ENCODE data around the gene GABRD.

Gene GABRD

DNA sequence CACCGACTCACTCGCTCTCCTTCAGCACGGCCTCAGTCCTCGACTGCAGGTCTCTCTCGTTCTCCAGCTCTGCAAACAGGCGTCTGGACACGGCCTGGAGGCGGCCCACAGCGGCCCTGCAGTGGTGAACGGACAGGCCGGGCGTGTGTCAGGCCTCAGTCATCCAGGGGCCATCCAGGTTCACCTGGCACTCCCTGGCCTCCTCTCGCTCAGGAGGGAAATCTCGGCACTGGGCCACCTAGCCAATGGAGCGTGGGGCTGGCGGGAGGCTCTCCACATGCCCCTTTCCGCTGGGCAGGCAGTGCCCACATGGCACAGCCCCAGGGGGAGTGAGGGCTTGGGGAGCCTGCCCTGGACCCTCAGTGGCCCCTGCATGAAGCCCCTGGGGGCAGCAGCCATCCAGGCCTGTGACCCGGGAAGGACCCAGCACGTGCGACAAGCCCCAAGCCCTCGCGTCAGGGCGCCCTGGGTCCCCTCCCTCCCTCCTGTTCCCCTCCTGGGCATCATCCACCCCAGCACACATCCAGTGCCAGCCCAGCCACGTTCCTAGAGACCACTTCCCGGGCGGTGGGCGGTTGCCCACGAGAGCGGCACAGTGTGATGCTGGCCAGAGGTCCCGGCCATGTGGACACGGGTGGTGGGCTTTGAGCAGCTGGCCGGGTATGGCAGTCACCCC, 33.6 kb upstream of the GABRD start:
- DNase-seq (ENCODE audit: low read depth), result no peak

DNA sequence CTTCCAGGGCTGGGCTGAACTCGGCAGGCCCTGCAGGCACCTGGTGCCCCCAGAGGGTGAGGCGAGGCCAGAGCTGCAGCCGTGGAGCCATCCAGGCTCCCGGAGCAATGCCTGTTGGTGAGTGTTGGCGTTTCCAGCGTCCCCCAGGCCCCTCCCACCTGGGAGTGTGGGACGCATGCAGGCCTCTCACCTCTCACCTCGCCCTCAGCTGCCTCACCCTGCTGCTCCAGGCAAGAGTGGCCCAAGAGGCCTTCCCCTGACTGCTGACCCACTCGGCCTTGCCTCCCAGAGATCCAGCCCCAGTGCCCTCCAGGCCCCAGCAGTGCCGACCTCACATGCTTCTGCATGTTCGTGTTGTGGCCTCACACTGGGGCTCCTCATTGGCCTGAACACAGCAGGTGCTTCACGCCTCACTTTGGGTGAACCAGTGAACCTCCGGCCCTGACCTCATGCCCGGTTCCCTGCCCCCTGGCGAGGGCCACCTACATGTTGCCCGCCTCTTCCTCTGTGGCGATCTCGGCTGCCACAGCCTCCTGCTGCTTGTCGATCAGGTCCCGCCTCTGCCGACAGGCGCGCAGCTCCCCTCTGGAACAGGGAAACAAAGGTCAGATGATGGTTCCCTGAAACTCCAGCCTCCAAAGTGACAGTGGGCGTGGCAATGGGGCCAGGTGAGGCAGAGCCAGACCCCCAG, 32.5 kb upstream of the GABRD start:
- no peak for DNase-seq (ENCODE audit: low read depth)

DNA sequence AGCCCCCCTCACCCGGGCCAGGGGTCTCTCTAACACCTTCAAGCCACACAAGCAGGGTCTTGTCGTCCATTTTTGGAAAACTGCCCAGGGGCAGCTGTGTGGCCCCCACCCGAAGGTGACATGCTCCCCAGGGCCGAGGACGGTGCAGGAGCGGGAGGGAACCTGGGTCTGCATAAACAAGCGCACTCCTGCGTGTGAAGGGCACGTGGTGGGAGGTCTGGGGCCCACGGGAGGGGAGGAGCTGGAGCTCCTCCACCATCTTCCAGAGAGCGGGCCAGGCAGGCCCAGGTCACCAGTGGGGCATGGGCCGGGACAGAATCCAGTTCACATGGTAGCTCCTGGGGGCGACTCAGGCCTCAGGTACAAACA, 32.0 kb upstream of the GABRD start:
- no peak for DNase-seq (ENCODE audit: low read depth)

DNA sequence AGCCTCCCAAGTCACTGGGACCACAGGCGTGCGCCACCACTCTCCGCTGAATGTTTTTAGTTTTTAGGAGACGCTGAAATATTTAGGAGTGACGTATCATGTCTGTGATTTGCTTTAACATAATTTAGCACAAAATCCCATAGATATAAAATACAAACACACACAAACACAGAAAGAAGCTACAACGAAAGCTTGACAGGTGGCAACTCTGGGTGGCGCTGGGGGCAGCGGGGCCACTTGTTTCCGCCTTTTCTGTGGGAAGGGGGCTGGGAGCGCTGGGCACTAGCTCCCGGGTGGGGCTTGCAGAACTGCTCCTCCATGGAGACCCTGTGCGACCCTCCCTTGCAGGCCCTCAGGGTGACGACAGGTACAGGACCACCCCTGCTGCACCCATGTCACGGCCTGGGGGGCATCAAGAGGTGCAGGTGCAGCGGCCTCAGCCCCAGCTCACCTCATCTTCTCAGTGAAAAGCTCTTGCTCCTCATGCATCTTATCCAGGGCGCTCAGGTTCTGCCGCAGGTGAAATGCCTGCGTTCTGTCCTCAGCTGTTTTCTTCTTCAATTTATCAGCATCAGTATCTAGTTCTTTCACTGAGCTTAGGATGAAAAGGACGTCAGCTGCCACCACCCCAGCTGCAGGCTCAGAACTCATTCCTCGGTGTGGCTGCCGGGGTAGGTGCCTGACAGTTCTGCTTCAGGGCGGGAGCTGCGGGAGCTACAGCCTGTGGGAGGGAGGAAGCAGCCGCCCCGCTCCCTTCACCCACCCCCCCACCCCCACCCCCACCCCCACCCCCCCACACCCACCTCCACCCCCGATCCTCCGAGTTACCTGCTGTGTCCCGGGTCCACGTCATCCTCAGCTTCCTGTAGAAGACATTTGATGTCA, 30.8 kb upstream of the GABRD start:
- DNase-seq (ENCODE audit: low read depth), result no peak

DNA sequence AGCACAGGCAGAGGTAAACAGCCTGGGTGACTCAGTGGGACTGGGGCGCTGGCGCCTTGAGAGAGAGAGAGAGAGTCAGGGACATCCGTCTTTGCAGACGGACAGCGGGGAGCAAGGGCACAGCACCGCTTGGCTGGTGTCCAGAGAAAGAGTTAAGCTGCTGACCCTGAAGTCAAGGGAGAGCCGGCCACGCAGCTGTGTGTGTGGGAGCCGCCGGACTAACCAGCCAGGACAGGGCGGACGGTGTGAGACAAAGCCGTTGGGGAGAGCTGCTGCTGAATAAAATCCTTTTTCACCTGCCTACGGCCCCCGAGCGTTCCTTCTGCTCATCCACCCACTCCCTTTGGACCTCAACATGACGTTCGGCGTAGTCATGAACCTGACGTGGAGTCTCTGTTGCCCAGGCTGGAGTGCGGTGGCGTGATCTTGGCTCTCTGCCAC, 30.0 kb upstream of the GABRD start:
- no peak for DNase-seq (ENCODE audit: low read depth)

DNA sequence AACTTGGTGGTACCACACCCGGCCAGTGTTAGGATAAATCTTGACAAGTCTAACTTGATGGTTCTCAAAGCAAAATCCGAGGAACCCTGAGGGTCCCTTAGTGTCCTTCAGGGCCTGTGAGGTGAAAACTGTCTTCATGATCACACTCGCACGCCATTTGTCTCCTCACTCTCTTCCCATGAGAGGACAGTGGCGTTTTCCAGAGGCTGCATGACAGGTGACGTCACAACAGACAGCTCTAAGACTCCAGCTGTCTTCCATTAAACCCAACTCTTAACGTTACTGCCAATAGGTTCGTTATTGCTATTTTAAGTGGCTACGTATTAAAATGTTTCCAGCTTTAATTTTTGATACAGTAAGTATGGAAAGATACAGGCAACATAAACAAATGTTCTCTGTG, 29.4 kb upstream of the GABRD start:
- DNase-seq (ENCODE audit: low read depth), result peak; percentile 23

DNA sequence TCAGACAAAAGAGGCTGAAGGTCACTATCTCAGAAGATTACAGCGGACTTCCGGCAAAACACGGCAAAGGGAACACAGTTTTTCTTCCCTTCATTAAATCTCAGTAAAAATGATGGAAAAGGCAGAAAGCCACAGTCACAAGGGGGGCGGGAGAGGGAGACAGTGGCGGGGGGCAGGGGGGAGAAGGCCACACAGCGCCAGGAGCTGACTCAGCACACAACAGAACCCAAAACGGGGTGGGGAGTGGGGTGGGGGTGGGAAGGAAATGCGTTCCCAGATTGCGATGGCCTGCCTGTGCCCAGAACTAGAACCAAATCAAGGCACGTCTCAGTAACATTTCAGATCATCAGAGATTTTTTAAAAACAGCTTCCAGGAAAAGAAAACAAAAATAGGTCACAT, 28.9 kb upstream of the GABRD start:
- no peak for DNase-seq (ENCODE audit: low read depth)

DNA sequence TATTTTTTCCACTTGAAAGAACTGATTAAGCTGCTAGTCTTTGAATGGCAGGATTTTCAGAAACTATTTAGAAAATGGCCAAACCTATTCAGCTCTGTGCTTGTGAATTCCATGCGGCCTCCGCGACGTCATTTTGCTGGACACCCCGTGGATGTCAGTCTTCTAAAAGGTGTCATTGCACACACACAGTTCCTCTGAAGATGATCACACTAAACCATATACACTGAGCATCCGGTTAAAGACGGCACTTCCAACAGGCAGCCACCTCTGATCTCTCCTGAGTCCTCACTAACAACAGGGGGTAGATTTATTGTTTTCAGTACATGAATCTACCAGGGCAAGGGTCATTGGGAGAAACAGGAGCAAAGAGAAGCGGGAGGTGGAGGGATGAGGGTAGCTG, 24.6 kb upstream of the GABRD start:
- DNase-seq (ENCODE audit: low read depth), result no peak

DNA sequence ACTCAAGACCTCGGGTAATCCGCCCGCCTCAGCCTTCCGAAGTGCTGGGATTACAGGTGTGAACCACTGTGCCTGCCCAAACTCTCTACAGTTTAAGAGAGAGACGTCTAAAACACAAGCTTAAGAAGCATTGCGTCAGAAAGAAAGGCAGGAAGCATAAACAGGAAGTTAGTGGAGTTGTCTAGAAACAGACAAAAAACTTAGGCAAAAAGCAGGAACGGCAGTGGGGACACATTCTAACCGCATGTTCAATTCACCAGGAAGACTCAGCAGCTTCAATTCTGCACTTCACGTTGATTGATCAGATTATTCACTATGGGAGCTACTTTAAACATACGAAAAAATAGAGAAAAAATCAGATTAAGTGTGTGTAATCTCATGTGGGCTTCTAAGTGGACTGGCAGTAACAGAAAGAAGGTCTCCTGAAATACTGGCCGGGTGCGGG, 22.9 kb upstream of the GABRD start:
- DNase-seq (ENCODE audit: low read depth), result no peak

DNA sequence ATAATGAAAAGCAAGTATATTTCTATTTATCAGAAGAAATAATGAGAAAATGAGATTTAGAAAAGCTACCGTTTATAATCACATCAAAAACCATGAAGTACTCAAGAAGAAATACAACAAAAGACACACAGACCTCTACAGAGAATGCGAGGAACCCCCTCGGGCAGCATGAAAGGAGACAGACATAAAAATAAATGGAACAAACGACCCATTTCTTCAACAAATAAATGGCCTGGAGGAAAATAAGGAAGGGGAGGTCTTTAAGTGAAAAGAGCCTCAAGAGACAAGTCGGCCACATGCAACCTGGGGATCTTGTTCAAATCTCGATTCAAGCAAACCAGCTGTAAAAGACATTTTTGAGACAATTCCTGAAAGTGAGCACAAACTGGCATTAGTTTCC, 21.6 kb upstream of the GABRD start:
- DNase-seq (ENCODE audit: low read depth), result no peak

DNA sequence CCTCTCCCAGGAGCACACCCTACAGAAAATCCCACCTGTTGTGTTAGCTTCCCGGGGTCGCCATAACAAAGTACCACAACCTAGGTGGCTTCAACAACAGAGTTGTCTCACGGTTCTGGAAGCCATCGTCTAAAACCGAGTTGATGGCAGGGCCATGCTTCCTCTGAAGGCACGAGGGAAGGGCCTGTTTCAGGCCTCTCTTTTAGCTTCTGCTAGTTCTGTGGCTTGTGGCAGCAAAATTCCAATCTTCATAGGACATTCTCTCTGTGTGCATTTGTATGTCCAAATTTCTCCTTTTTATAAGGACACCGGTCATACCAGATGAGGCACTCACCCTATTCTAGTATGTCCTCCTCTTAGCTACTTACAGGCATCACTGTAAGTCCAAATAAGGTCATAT, 18.7 kb upstream of the GABRD start:
- no peak for DNase-seq (ENCODE audit: low read depth)

DNA sequence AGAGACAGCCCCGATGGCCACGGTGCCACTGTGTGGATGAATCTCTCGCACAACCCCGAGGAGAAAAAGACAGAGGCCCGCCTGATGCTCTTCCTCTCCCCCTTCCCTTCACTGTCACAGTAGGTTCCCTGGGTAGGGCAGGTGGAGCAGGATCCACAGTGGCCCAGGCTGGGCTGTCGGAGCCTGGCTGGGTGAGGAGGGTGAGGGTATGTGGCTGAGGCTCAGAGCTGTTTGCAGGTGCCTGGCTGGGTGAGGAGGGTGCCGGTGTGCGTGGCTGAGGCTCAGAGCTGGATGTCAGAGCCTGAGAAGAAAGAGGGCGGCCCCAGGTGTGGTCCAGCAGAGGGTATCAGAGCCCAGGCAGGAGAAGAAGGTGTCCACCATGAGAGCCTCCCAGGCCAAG, 18.3 kb upstream of the GABRD start:
- DNase-seq (ENCODE audit: low read depth), result no peak

DNA sequence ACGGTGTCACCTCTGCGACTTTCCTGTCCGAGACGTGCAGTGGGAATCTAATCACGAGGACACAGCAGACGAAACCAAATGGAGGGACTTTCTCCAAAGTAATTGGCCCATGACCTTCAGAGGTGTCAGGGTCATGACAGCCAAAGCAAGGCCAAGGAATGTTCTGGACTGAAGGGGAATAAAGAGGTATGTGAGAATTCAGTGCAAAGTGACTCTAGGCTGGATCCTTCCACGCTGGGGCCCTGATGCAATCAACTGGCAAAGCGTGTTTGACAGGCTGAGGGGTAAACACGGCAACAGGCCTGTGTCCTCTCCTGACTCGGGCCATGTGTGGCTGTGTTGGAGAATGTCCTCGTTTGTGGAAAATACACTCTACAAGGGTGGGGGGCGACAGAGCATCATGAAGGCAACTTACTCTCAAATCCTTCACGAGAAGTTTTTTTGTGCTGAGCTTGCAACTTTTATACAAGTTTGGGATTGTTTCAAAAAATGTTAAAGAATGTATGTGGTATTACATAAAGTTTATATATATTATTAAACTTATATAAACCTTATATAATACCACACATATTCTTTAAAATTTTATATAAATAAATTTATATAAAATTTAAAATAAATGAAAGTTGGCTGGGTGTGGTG, 17.3 kb upstream of the GABRD start:
- no peak for DNase-seq (ENCODE audit: low read depth)

DNA sequence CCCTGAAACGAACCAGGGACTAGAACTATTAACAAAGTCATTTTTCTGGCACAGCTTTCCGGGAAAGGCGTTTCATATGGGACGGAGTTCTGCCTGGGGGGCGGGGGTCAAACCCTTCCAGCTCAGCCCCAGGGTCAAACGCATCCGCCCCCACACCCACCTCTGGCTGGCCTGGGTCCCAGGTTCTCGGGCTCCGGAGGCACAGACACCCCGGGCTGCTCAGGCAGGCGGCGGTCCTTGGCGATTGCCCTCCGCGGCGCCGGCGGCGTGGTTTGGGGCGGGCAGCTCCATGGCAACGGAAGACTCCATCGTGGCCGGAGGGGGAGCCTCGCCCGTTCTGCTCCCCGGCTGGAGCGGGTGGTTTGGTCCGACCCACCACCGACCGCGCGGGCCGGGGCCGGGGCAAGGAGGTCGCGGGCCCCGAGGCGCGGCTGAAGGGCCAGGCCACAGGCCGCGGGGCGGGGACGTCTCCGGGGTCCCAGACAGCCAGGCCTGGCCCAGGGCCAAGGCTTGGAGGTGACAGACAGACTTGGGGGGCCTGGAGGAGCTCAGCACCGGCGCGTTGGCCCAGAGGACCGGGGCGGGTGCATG, 15.5 kb upstream of the GABRD start, which contains the start of gene CFAP74:
Gene CFAP74, minus strand, starts transcription at position 246 of the 591 bp plus-strand sequence. CDS start 12,830 bp downstream, outside the sequence.
- no peak for DNase-seq (ENCODE audit: low read depth)

DNA sequence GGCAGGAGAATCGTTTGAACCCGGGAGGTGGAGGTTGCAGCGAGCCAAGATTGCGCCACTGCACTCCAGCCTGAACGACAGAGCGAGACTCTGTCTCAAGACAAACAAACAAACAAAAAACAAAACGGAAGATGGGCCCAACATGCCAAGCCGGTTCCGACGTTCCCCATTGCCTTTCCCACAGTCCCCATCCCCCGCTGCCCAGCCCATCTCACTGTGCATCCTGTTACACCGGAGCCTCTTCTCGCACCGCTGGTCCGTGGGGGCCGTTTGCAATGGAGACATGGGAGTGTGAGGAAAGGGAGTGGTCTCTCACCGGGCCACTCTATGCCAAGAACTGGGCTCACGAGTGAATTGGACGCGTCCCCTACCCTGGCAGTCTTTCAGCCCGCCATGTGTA, 14.3 kb upstream of the GABRD start:
- no peak for DNase-seq (ENCODE audit: low read depth)

DNA sequence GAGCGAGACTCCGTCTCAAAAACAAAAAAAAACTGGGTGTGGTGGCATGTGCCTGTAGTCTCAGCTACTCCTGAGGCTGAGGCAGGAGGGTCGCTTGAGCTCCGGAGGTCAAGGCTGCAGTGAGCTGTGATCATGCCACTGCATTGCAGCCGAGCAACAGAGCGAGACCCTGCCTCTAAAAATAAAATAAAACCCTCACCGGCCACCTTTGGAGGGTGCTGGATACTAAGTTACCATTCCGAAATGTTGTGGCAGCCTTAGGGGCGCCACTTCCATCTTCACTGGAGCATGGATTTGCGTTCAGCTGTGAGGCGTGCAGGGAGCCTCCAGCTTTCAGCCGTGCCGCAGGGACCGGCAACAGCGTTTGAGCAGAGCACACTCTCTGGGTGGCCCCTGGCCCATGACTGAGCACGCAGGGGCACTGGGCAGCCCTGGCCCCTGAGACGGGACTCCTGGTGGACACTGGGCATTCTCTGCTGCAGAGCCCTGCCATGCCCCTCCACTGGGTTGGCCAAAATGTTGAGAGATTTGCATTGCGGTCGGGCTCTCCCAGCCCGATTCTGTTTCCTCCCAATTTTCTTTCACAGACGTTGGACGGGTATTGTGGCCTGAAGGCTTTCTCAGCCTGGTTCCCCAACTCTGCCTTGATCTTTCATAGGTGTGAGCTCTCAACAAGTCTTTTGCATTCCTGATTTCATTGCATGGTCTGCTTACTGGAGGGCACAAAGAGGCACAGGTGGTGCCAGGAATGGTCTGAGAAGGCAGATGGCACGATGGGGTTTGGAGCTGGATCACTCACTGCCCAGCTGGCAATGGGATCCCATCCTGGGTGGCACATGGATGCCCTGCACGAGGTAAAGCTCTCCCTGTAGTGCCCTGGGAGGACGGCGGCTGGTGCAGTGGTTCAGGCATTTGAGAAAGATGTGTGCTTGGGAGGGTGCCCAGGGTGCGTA, 9.8 kb upstream of the GABRD start:
- DNase-seq (ENCODE audit: low read depth), result no peak

DNA sequence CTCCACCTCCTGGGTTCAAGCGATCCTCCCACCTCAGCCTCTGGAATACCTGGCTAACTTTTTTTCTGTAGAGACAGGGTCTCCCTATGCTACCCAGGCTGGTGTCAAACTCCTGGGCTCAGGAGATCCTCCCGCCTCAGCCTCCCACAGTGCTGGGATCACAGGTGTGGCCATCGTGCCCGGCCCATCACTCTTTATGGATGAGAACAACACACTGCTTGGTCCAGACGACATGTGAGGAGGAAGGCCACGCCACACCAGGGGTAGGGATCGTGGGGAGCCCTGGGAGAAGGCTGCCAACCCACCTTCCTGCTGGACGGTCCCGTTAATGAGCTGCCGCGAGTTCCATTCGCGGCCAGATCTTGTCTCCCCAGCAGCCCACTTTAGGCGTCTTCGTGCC, 5.0 kb upstream of the GABRD start:
- DNase-seq (ENCODE audit: low read depth), result no peak

DNA sequence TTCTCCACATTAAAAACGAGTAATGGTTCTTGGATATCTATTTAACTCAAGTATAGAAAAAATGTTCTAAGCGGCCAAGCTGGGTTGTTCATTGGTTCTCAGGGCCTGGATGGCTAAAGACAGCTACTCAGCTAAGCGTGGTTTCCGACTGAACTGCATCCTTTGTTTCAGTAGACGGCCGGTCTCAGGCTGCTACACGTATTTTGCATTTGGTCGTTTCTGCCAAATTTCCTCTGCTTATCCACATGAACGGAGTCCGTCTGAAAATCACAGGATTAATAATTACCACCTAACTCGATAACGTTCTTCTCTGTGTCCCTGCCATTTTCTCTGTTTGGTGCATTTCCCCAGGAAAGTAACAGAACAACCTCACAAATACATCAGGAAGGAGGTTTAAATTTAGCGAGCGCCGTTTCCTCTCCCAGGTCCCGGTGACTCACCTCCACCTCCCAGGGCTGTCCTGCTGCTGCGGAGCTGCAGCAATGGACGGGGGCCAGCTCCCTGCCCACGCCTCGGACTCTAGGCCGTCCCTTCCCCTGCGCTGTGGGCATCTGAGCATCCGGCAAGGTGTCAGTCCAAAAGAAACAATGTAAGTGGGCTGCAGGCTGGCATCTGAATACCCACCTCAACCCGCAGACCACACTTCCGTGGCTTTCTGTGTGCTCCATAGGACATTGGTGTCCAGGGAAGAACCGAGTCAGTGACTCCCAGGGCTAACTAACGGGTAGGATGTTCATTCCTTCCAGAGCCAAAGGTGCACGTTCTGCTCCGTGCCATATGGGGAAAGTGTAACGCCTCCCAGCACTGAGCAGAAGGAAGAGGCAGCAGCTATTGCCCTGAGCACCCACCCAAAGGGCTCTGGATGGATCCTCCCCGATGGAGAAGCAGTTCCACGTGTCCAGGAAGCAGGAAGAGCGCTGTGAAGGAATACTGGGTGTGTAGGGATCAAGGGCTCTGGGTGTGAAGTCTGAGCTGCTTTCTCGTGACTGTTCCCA, 4.1 kb upstream of the GABRD start:
- no peak for DNase-seq (ENCODE audit: low read depth)

DNA sequence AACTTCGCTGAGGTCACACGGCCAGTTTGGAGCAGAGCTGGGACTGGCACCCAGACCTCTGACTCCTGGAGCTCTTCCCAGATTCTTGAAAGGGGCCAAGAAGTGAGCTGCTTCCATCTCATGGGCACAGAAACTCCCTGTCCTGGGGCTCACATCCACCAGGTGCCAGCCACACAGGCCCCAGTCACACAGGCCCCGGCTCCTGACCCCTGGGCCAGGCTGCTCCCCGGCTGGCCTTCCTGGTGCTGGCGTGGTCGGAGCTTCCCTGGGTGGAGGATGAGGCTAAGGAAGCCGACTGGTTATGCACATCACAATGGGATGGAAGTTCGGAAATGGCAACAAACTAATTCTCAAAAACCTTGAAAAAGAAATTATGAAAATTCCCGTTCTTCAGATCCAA, 3.0 kb upstream of the GABRD start:
- no peak for DNase-seq (ENCODE audit: low read depth)
